Erythroblast (primary cell): ENCODE data around the gene SHISAL2A.

Experiments used
- GATA1 ChIP-seq: IDR thresholded peaks from 2 replicates; pipeline ENCODE4 v1.6.1; 2011; ENCODE audit warnings: low read depth, mild to moderate bottlenecking, control low read depth, low read length, moderate library complexity
- POLR2A ChIP-seq: IDR thresholded peaks from 2 replicates; pipeline ENCODE4 v1.6.1; 2011; ENCODE audit warnings: mild to moderate bottlenecking, low read length

DNA sequence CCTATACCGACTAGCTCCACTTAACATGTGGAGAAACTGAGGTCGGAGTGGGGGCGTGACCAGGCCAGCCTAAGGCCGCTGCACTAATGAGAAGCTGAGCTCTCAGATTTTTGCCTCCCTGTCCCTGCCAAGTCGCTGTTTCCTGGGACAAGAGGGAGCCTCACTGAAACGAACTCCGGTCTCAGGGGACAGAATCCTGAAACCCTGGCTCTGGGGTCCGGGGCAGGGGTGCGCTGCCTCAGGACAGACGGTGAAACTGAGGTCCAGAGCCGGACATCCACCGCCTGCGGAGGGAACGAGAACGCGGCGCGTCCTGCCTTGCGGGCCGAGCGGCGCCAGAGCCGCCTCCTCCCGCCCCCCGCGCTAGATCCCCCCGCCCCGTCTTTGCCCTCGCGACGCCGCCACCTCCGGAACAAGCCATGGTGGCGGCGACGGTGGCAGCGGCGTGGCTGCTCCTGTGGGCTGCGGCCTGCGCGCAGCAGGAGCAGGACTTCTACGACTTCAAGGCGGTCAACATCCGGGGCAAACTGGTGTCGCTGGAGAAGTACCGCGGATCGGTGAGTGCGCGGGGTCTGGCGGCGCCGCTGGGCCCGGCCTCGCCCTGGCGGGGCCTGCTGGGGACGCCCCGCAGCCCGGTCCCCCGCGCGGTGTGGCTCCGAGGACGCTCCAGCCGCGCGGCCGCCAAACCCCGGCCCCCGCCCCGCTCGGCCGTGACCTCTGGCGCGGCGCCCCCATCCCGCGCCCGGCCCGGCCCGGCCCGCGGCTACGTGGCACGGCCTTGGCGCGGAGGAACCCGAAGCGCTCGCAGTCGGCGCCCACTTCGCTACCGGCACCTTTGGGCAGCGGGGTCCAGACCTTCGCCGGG lies 30.7 kb upstream of the SHISAL2A start, which contains the start of gene GPX7:
- TF ChIP-seq POLR2A, result no peak
- no peak for TF ChIP-seq GATA1
